Tongue (tissue), 2 donors: Measurements from ENCODE around the gene SLC27A2. TPM values are rescaled to one million over a fixed set of nuclear protein-coding genes. Genes with fewer than 3 reads are reported as not detected.
"Not testable (repeated sequence)": the region's sequence is repeated elsewhere in the genome, so short reads cannot be mapped to it uniquely, and the experiment has no call there.

Experiments
- DNase-seq: peaks from one replicate; pipeline ENCODE4 v3.0.0-alpha.2; 2015
- total RNA-seq: library from RNA; depleted of rRNA; stranded (reverse); fragments of >200 nt; gene quantifications from one replicate; pipeline ENCODE4 v1.2.3, GENCODE V29; 2014

Gene SLC27A2
- total RNA-seq, 1 donor from 2014 or later: 0.31 TPM

GRCh38 chr15:50163719-50164410 is 18.1 kb upstream of the SLC27A2 start:
- no peak for DNase-seq

- DNase-seq: no peak
Measured at GRCh38 chr15:50164458-50164857, 17.5 kb upstream of the SLC27A2 start.

- no peak for DNase-seq
Measured at GRCh38 chr15:50166216-50166615, 15.8 kb upstream of the SLC27A2 start.

- no peak for DNase-seq
Measured at GRCh38 chr15:50167110-50167509, 14.9 kb upstream of the SLC27A2 start.

- DNase-seq: no peak
Measured at GRCh38 chr15:50168379-50168778, 13.6 kb upstream of the SLC27A2 start.

GRCh38 chr15:50168783-50169411 is 13.1 kb upstream of the SLC27A2 start:
- peak; percentile 10 for DNase-seq

GRCh38 chr15:50172360-50172895 is 9.6 kb upstream of the SLC27A2 start:
- DNase-seq: not testable (repeated sequence)

GRCh38 chr15:50176869-50177268 is 5.1 kb upstream of the SLC27A2 start:
- no peak for DNase-seq

- no peak for DNase-seq
Measured at GRCh38 chr15:50180091-50180490, 1.9 kb upstream of the SLC27A2 start.

- DNase-seq: no peak
Measured at GRCh38 chr15:50180582-50180981, 1.4 kb upstream of the SLC27A2 start.

- no peak for DNase-seq
Measured at GRCh38 chr15:50181201-50181968, 611 bp upstream of the SLC27A2 start.

- DNase-seq: peak; percentile 25
Measured at GRCh38 chr15:50182219-50183013, 420 bp downstream of the SLC27A2 start.

- DNase-seq: no peak
Measured at GRCh38 chr15:50183112-50183794, 1.3 kb downstream of the SLC27A2 start.

- DNase-seq: no peak
Measured at GRCh38 chr15:50184863-50185504, 3.0 kb downstream of the SLC27A2 start.

GRCh38 chr15:50186090-50186489 is 4.1 kb downstream of the SLC27A2 start:
- DNase-seq: no peak

- no peak for DNase-seq
Measured at GRCh38 chr15:50186752-50187151, 4.8 kb downstream of the SLC27A2 start.

GRCh38 chr15:50187525-50187924 is 5.5 kb downstream of the SLC27A2 start:
- no peak for DNase-seq

GRCh38 chr15:50187997-50188396 is 6.0 kb downstream of the SLC27A2 start:
- no peak for DNase-seq

- DNase-seq: not testable (repeated sequence)
Measured at GRCh38 chr15:50188793-50189192, 6.8 kb downstream of the SLC27A2 start.

GRCh38 chr15:50189633-50190032 is 7.6 kb downstream of the SLC27A2 start:
- DNase-seq: no peak

GRCh38 chr15:50190166-50190570 is 8.2 kb downstream of the SLC27A2 start:
- no peak for DNase-seq
